Measurements from ENCODE around the gene ZBP1. TPM values are rescaled to one million over a fixed set of nuclear protein-coding genes. Genes with fewer than 3 reads are reported as not detected.

Gene ZBP1
- total RNA-seq, 3 donors from 2014 or later (not counting 1 experiment from before 2014, with no cell fraction given) = 95.4 to 99.7 (median 97.8) TPM

DNA sequence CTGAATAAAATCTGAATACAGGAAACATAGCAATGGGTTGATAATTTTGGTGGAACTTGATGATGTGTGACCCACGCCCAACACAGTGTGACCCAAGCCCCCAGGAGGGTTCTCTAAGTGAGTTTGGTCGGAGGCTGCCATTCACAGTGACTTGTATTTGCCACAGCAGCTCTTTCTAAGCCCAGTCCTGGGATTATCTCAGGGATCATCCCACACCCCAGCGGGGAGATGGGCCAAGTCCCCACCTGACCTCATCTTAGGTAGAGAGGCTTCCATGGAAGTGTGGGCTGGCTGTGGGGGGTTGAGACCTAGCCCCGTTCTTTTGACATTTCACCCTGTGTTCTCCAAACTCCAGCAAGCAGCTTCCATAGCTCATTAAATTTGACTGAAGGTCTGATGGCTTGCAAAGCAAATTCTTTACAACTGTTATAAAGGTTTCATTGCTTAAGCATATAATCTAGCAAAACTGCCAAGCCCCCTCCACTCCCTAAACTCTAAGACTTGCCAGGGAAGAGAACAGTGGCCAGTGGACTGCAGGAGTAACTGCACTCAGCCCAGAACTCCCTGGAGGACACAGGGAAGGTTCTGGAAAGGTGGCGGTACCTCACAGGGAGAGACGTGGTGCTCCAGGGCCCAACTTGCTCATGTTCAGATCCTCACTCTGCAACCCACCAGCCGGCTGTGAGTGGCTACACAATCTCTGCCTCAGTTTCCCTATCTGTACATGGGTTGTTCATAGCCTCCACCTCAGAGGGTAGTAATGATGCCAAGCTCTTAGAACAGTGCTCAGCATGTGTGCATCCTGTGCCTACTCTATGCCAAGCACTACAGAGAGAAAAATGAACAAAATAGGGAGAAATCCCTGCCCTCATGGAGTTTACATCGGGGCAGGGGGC lies 60.3 kb downstream of the ZBP1 start:
- ATAC-seq (no peak), DNase-seq (no peak)
- Mint-ChIP-seq H3K4me3 (no peak overlapping the region), H3K36me3 (no peaks in the 10 kb centered on the region), H3K27ac (no peak overlapping the region), H3K27me3 (ENCODE audit: low read depth in 2 of 2) (peaks cover 14 to 44% of the 10 kb centered on the region in 2 donors), H3K9me3 (no peaks in the 10 kb centered on the region), H3K4me1 (no peaks in the 10 kb centered on the region)
- TF ChIP-seq, protein P1, sequence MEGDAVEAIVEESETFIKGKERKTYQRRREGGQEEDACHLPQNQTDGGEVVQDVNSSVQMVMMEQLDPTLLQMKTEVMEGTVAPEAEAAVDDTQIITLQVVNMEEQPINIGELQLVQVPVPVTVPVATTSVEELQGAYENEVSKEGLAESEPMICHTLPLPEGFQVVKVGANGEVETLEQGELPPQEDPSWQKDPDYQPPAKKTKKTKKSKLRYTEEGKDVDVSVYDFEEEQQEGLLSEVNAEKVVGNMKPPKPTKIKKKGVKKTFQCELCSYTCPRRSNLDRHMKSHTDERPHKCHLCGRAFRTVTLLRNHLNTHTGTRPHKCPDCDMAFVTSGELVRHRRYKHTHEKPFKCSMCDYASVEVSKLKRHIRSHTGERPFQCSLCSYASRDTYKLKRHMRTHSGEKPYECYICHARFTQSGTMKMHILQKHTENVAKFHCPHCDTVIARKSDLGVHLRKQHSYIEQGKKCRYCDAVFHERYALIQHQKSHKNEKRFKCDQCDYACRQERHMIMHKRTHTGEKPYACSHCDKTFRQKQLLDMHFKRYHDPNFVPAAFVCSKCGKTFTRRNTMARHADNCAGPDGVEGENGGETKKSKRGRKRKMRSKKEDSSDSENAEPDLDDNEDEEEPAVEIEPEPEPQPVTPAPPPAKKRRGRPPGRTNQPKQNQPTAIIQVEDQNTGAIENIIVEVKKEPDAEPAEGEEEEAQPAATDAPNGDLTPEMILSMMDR (IDR thresholded peaks at IDR 0.05) = no peak
- H3K36me3 ChIP-seq (ENCODE audit: control insufficient read depth, insufficient read depth, low read length) = no peaks in the 10 kb centered on the region
- no peak overlapping the region for H3K27ac ChIP-seq (ENCODE audit: low read length)
- WGBS (ENCODE audit: insufficient coverage) = 83% methylated on average over 7 of the region's 8 CpGs
- intact Hi-C loops (cut with micrococcal nuclease) = no loop called here
- H3K9me3 ChIP-seq (ENCODE audit: control insufficient read depth, insufficient read depth, low read length) = no peaks in the 10 kb centered on the region
- H3K4me3 ChIP-seq (ENCODE audit: low read length) = no peak overlapping the region
- H3K27me3 ChIP-seq (ENCODE audit: control insufficient read depth, insufficient read depth, low read length) = no peaks in the 10 kb centered on the region
- no peaks in the 10 kb centered on the region for H3K4me1 ChIP-seq (ENCODE audit: control insufficient read depth, insufficient read depth, low read length)

DNA sequence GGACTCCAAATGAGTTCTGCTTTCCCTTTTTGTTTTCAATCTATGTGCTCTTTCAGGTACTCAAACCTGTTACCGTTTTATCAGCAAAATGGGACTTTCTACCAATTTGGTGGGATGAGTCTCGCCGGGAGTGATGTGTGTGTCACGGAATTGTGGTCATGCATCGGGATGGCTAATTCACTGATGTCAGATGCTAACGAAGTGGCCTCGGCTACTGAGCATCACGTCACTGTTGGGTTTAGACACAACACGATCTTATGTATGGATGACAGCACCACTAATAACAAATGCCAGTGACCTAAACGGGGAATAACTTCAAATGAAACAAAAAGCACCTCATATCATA lies 61.0 kb downstream of the ZBP1 start:
- Histone ChIP-seq H3K9me3 (ENCODE audit: control insufficient read depth, insufficient read depth, low read length) (no peaks in the 10 kb centered on the region), H3K4me3 (ENCODE audit: low read length) (no peak overlapping the region), H3K27me3 (ENCODE audit: control insufficient read depth, insufficient read depth, low read length) (no peaks in the 10 kb centered on the region), H3K27ac (ENCODE audit: low read length) (no peak overlapping the region), H3K4me1 (ENCODE audit: control insufficient read depth, insufficient read depth, low read length) (no peaks in the 10 kb centered on the region), H3K36me3 (ENCODE audit: control insufficient read depth, insufficient read depth, low read length) (no peaks in the 10 kb centered on the region)
- intact Hi-C loops (cut with micrococcal nuclease) = no loop called here
- 92% methylated on average over 10 of the region's 10 CpGs for WGBS (ENCODE audit: insufficient coverage)
- DNase-seq (no peak), ATAC-seq (no peak)
- TF ChIP-seq, protein P1 (IDR thresholded peaks at IDR 0.05) = no peak
- Mint-ChIP-seq H3K4me1 (no peaks in the 10 kb centered on the region), H3K27ac (no peak overlapping the region), H3K9me3 (no peaks in the 10 kb centered on the region), H3K4me3 (no peak overlapping the region), H3K27me3 (ENCODE audit: low read depth in 2 of 2) (peaks cover 11 to 40% of the 10 kb centered on the region in 2 donors), H3K36me3 (no peaks in the 10 kb centered on the region)

DNA sequence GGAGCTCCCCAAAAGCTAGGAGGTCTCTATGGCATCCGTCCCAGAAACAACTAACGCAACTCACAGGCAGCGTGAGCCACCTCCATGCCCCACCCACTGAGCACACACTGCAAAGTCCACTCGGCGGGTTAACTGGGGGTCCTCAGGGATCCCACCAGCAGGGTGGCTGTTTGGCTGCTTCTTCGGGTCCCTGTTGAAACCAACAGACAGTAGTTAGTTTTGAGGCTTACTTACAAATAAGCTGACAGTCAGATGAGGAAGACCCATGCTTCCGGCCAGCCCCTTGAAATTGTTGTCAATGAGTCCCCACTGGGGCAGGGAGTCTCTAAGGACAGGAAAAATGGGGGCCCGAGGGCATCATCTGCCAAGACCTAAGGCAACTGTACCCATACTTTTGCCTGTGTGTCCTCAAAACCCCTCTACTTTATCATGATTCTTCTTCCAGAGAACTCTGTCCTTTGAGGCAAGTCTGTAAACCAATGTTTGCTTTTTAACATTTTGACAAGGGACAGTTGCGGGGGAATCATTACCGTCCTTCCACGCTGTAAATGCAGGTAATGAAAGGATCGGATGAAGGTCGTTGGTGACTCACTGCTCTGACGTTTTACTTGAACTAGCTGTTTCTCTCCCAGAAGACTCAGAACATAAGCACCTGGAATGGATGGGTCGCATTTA lies 61.5 kb downstream of the ZBP1 start:
- H3K27ac ChIP-seq (ENCODE audit: low read length) = no peak overlapping the region
- intact Hi-C loops (cut with micrococcal nuclease) = no loop called here
- no peaks in the 10 kb centered on the region for H3K36me3 Mint-ChIP-seq
- H3K36me3 ChIP-seq (ENCODE audit: control insufficient read depth, insufficient read depth, low read length) = no peaks in the 10 kb centered on the region
- TF ChIP-seq, protein P1 (IDR thresholded peaks at IDR 0.05) = no peak
- DNase-seq = no peak
- no peak for ATAC-seq
- no peaks in the 10 kb centered on the region for H3K9me3 ChIP-seq (ENCODE audit: control insufficient read depth, insufficient read depth, low read length)
- peaks cover 13 to 40% of the 10 kb centered on the region in 2 donors for H3K27me3 Mint-ChIP-seq (ENCODE audit: low read depth in 2 of 2)
- H3K4me3 ChIP-seq (ENCODE audit: low read length) = no peak overlapping the region
- H3K4me1 ChIP-seq (ENCODE audit: control insufficient read depth, insufficient read depth, low read length) = no peaks in the 10 kb centered on the region
- no peaks in the 10 kb centered on the region for H3K9me3 Mint-ChIP-seq
- H3K4me3 Mint-ChIP-seq = no peak overlapping the region
- 80% methylated on average over 15 of the region's 15 CpGs for WGBS (ENCODE audit: insufficient coverage)
- H3K27me3 ChIP-seq (ENCODE audit: control insufficient read depth, insufficient read depth, low read length) = no peaks in the 10 kb centered on the region
- no peaks in the 10 kb centered on the region for H3K4me1 Mint-ChIP-seq
- no peak overlapping the region for H3K27ac Mint-ChIP-seq
